ENCODE measurements around the gene ARHGAP23.

ARHGAP23 gene

GRCh38 chr17:38416840-38417209, 11.4 kb upstream of the ARHGAP23 start:
- H3K79me2 ChIP-seq (ENCODE audit: insufficient read depth, low read depth), result no peaks in the 10 kb centered on the region
- peaks cover 39% of the 10 kb centered on the region for H3K4me1 ChIP-seq (ENCODE audit: low read depth, poor library complexity, severe bottlenecking)
- H3K9ac ChIP-seq, result no peak overlapping the region
- H3K27ac ChIP-seq, result peak overlapping the region; percentile 99; the same call in 1 of the 2 replicates
- no peaks in the 10 kb centered on the region; the same call in 1 of the 2 replicates for H3K27me3 ChIP-seq (ENCODE audit: insufficient read depth, low read depth)
- no peak overlapping the region for H3K4me3 ChIP-seq (IDR thresholded peaks at IDR 0.05; ENCODE audit: insufficient read depth, low read depth, low read length)
- peak overlapping the region; percentile 47; the same call in 1 of the 2 replicates for H2AFZ ChIP-seq (ENCODE audit: low read depth)
- no peaks in the 10 kb centered on the region for H4K20me1 ChIP-seq (ENCODE audit: insufficient read depth)
- H3K4me2 ChIP-seq, result peak overlapping the region; percentile 100
- H3K36me3 ChIP-seq (ENCODE audit: insufficient read depth), result no peaks in the 10 kb centered on the region
- TF ChIP-seq CTCF (conservative IDR thresholded peaks at IDR 0.05; ENCODE audit: low read depth, low read length), result no peak

- Histone ChIP-seq H3K4me2 (peak overlapping the region; percentile 100), H3K9ac (no peak overlapping the region), H3K36me3 (ENCODE audit: insufficient read depth) (no peaks in the 10 kb centered on the region), H3K4me3 (IDR thresholded peaks at IDR 0.05; ENCODE audit: insufficient read depth, low read depth, low read length) (no peak overlapping the region), H2AFZ (ENCODE audit: low read depth) (peak overlapping the region; percentile 47; the same call in 1 of the 2 replicates), H3K4me1 (ENCODE audit: low read depth, poor library complexity, severe bottlenecking) (peaks cover 39% of the 10 kb centered on the region), H3K27ac (peak overlapping the region; percentile 99; the same call in 1 of the 2 replicates), H3K79me2 (ENCODE audit: insufficient read depth, low read depth) (no peaks in the 10 kb centered on the region), H4K20me1 (ENCODE audit: insufficient read depth) (no peaks in the 10 kb centered on the region), H3K27me3 (ENCODE audit: insufficient read depth, low read depth) (no peaks in the 10 kb centered on the region; the same call in 1 of the 2 replicates)
- TF ChIP-seq CTCF (conservative IDR thresholded peaks at IDR 0.05; ENCODE audit: low read depth, low read length), result no peak
Measured at GRCh38 chr17:38417210-38417951, 10.9 kb upstream of the ARHGAP23 start.

GRCh38 chr17:38418062-38418692, 10.1 kb upstream of the ARHGAP23 start:
- Histone ChIP-seq H3K27me3 (ENCODE audit: insufficient read depth, low read depth) (no peaks in the 10 kb centered on the region; the same call in 1 of the 2 replicates), H3K4me2 (no peak overlapping the region), H4K20me1 (ENCODE audit: insufficient read depth) (no peaks in the 10 kb centered on the region), H3K4me3 (IDR thresholded peaks at IDR 0.05; ENCODE audit: insufficient read depth, low read depth, low read length) (no peak overlapping the region), H3K27ac (no peak overlapping the region), H3K79me2 (ENCODE audit: insufficient read depth, low read depth) (no peaks in the 10 kb centered on the region), H3K36me3 (ENCODE audit: insufficient read depth) (no peaks in the 10 kb centered on the region), H3K9ac (no peak overlapping the region), H3K4me1 (ENCODE audit: low read depth, poor library complexity, severe bottlenecking) (peaks cover 41% of the 10 kb centered on the region), H2AFZ (ENCODE audit: low read depth) (no peak overlapping the region)
- TF ChIP-seq CTCF (conservative IDR thresholded peaks at IDR 0.05; ENCODE audit: low read depth, low read length), result no peak

- no peak overlapping the region for H3K27ac ChIP-seq
- no peaks in the 10 kb centered on the region for H3K36me3 ChIP-seq (ENCODE audit: insufficient read depth)
- H4K20me1 ChIP-seq (ENCODE audit: insufficient read depth), result no peaks in the 10 kb centered on the region
- no peak overlapping the region for H2AFZ ChIP-seq (ENCODE audit: low read depth)
- no peaks in the 10 kb centered on the region for H3K79me2 ChIP-seq (ENCODE audit: insufficient read depth, low read depth)
- H3K4me3 ChIP-seq (IDR thresholded peaks at IDR 0.05; ENCODE audit: insufficient read depth, low read depth, low read length), result no peak overlapping the region
- TF ChIP-seq CTCF (conservative IDR thresholded peaks at IDR 0.05; ENCODE audit: low read depth, low read length), result no peak
- no peak overlapping the region for H3K4me2 ChIP-seq
- no peak overlapping the region for H3K9ac ChIP-seq
- H3K27me3 ChIP-seq (ENCODE audit: insufficient read depth, low read depth), result no peaks in the 10 kb centered on the region; the same call in 1 of the 2 replicates
- H3K4me1 ChIP-seq (ENCODE audit: low read depth, poor library complexity, severe bottlenecking), result peaks cover 44% of the 10 kb centered on the region
Measured at GRCh38 chr17:38418693-38419507, 9.4 kb upstream of the ARHGAP23 start.
